ENCODE measurements around the gene PLIN4.

PLIN4 gene

GRCh38 chr19:4505570-4506448, 12.5 kb downstream of the PLIN4 start:
- no peak for DNase-seq

GRCh38 chr19:4504891-4505569, 13.3 kb downstream of the PLIN4 start:
- DNase-seq: no peak

DNA sequence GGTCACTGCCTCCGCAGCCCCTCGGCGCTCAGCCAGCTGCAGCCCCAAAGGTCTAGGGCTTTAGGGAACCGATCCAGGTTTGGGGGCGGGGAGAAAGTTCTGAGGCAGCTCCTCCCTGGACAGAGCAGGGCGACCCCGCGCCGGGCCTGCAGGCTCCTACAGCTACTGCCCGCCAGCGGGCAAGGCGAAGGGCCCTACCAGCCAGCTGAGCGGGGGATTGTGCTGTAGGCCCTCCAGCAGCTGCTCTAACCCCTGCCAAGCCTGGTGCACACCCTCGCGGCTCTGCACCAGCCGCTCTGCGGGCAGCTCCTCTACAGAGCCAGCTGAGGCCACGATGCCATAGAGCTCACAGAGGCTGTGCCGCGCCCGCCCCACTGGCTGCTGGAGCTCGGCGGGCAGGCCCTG, 14.0 kb downstream of the PLIN4 start:
- DNase-seq: no peak

- DNase-seq: no peak
These were observed 14.5 kb downstream of the PLIN4 start for GRCh38 chr19:4503825-4504170.

GRCh38 chr19:4503132-4503824, 15.0 kb downstream of the PLIN4 start:
- no peak for DNase-seq

GRCh38 chr19:4502282-4503131, 15.8 kb downstream of the PLIN4 start:
- DNase-seq: no peak

GRCh38 chr19:4501691-4502090, 16.6 kb downstream of the PLIN4 start:
- DNase-seq: no peak

- no peak for DNase-seq
These were observed 17.3 kb downstream of the PLIN4 start for GRCh38 chr19:4500841-4501591.

GRCh38 chr19:4499855-4500254, 18.4 kb downstream of the PLIN4 start:
- DNase-seq: no peak

GRCh38 chr19:4499318-4499717, 19.0 kb downstream of the PLIN4 start:
- no peak for DNase-seq

GRCh38 chr19:4498694-4499093, 19.6 kb downstream of the PLIN4 start:
- no peak for DNase-seq

- no peak for DNase-seq
These were observed 20.4 kb downstream of the PLIN4 start for GRCh38 chr19:4497770-4498389.

- no peak for DNase-seq
These were observed 22.0 kb downstream of the PLIN4 start for GRCh38 chr19:4496304-4496703.

DNA sequence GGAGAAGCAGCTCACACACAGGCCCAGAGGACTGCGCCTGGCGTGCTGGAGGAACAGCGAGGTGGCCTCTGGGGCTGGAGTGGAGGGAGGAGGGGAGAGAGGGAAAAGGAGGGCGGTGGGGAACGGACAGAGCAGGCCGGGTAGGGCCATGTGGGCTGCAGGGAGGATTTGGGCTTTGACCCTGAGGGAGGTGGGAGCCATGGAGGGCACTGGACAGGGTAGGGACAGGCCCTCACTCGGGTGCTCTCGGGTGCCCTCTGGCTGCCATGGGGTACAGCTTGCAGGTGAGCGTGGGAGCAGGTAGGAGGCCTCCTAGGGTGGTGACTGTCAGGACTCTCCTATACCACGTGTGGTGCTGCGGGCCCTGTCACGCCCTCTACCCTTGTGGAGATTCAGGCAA, 22.8 kb downstream of the PLIN4 start:
- no peak for DNase-seq

- no peak for DNase-seq
These were observed 23.6 kb downstream of the PLIN4 start for GRCh38 chr19:4494691-4495064.

- no peak for DNase-seq
These were observed 24.2 kb downstream of the PLIN4 start for GRCh38 chr19:4493929-4494690.

- no peak for DNase-seq
These were observed 25.0 kb downstream of the PLIN4 start for GRCh38 chr19:4493104-4493928.

DNA sequence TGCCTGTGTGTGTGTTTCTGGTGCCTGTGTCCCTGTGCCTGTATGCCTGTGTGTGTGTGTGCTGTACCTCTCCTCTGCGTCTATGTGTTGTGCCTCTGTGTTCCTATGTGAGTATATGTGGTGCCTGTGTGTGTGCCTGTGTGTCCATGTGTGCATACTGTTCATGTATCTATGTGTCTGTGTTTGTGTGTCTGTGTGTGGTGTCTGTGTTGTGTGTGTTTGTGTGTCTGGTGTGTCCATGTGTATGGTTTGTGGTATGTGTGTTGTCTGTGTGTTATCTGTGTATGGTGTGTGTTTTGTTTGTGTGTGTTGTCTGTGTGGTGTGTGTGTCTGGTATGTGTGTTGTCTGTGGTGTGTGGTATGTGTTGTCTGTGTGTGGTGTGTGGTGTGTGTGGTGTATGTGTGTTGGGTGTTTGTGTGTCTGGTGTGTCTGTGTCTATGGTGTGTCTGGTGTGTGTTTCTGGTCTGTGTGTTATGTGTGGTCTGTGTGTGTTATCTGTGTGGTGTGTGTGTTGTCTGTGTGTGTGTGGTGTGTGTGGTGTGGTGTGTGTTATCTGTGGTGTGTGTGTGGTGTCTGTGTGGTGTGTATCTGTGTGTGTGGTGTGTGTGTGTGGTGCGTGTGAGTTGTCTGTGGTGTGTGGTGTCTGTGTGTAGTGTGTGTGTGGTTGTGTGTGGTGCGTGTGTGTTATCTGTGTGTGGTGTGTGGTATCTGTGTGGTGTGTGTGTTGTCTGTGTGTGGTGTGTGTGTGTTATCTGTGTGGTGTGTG, 25.8 kb downstream of the PLIN4 start:
- no peak for DNase-seq

GRCh38 chr19:4491446-4491845, 26.8 kb downstream of the PLIN4 start:
- DNase-seq: no peak

Data from hematopoietic multipotent progenitor cell treated with erythropoietin and hydrocortisone succinate and interleukin-3 and kit ligand, for 4 days (in vitro differentiated cells).